Stimulated activated CD8-positive, alpha-beta memory T cell treated with anti-CD3 and anti-CD28 coated beads, Interleukin-7, amount 100 ng/mL, for 24 hours (primary cell): Measurements from ENCODE around the gene RPEL1.
"Not testable (repeated sequence)": the region's sequence is repeated elsewhere in the genome, so short reads cannot be mapped to it uniquely, and the experiment has no call there.

ENCODE experiments used
- DNase-seq: peaks from one replicate; pipeline ENCODE4 v3.0.0-alpha.2; 2020; ENCODE audit warnings: low read depth

The RPEL1 gene

DNA sequence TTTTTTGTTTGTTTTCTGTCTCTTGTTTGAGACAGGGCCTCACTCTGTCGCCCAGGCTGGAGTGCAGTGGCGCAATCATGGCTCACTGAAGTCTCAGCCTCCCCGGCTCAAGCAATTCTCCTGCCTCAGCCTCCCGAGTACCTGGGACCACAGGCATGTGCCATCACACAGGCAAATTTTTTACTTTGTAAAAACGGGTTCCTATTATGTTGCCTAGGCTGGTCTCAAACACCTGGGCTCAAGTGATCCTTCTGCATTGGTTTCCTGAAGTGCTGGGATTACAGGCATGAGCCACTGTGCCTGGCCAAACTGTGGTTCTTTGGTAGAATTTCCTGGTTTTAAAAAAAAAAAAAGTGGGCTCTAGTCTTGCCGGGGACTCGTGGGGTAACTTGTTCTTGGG, at the start of gene RPEL1:
Gene RPEL1 (plus strand): TSS at position 301 of the 400 bp plus-strand sequence. CDS start 110 bp downstream, outside the sequence.
- DNase-seq: not testable (repeated sequence)

DNA sequence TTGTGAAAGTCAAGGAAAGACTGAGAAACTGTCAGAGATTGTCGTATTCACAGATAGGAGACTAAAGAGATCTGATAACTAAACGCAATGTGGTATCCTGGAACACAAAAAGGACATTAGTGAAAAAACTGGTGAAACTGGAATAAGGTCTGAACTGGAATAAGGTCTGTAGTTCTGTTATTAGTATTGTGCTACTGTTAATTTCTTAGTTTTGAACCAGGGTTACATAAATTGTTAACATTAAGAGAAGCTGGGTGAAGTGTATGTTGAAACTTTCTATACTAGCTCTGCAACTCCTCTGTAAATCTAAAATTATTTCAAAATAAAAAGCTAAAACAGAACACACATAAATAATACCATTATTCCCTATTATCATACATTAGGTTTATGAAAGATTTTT, 49.2 kb upstream of the RPEL1 start:
- DNase-seq: no peak

GRCh38 chr10:103197174-103197573, 48.5 kb upstream of the RPEL1 start:
- no peak for DNase-seq

GRCh38 chr10:103197903-103198302, 47.8 kb upstream of the RPEL1 start:
- no peak for DNase-seq

DNA sequence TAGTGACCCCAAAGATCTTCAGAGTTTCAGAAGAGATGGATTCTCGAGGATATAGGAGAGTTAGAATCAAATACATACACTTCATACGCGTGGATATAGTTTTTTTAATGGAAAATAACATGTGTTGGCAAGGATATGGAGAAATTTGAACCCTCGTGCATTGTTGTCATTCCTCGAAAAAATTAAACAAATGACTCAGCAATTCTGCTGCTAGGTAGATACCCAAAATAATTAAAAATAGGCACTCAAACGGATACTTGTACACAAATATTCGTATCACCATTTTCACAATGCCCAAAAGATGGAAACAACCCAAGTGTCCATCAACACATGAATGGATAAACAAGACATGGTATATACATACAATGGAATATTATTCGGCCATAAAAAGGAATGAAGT, 47.0 kb upstream of the RPEL1 start:
- no peak for DNase-seq

GRCh38 chr10:103199488-103199887, 46.2 kb upstream of the RPEL1 start:
- no peak for DNase-seq

GRCh38 chr10:103202319-103202718, 43.4 kb upstream of the RPEL1 start:
- no peak for DNase-seq

GRCh38 chr10:103203466-103203865, 42.2 kb upstream of the RPEL1 start:
- no peak for DNase-seq

DNA sequence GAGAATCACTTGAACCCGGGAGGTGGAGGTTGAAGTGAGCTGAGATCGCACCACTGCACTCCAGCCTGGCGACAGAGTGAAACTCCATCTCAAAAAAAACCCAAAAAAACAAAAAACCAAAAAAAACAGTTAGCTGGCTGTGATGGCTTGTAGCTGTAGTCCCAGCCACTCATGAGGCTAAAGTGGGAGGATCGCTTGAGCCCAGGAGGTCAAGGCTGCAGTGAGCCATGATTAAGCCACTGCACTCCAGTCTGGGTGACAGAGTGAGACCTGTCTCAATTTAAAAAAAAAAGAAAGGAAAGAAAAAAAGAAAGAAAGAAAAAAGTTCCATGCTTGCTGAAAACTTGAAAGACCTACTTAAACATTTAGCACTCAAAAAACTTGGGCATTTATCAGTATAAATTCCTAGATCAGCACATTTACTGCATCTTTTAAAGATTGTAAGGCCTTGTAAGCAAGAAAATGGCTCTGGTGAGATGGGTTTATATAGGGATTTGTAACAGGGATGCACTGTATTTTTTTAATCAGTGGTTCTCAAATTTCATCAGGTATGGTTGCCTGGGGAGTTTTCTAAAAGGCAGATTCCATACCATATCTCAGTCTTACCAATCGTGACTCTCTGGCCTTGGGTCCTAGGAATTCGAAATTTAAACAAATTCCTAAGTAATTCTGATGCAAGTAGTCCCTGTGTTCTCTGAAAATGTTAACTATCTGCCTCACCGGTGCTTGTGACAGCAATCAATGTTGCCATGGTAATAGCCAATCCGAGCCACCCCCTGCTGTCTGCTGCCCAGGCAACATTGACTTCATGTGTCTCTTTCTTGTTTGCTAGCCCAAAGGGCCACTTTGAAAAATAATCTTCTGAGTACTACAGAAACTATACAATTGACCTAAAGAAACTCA, 41.1 kb upstream of the RPEL1 start:
- DNase-seq: no peak

GRCh38 chr10:103205401-103205800, 40.3 kb upstream of the RPEL1 start:
- DNase-seq: not testable (repeated sequence)

DNA sequence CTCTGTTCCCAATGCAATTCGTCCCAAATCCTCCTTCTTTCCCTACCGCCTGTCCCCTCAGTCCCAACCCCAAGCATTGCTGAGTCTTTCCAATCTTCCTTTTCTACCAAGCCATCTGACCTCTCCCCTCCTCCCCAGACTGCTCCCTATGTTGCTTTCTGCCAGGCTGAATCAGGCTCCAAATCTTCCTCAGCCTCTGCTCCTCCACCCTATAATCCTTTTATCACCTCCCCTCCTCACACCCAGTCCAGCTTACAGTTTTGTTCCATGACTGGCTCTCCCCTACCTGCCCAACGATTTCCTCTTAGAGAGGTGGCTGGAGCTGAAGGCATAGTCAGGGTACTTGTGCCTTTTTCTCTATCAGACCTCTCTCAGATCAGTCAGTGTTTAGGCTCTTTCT, 39.0 kb upstream of the RPEL1 start:
- not testable (repeated sequence) for DNase-seq

DNA sequence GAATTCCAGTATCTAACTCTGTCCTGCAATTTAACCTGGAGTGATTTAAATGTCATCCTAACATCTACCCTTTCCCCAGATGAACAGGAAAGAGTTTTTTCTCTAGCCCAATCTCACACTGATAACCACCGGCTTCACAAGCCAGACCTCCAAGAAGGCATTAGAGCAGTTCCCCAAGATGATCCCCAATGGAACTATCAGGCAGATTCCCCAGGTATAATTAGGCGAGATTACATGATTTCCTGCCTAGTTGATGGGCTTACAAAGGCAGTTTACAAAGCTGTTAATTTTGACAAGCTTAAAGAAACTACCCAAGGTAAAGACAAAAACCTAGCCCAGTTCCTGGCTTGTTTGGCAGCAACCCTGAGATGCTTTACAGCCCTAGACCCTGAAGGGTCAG, 38.5 kb upstream of the RPEL1 start:
- no peak for DNase-seq

- DNase-seq: not testable (repeated sequence)
Measured at GRCh38 chr10:103207643-103208042, 38.0 kb upstream of the RPEL1 start.

DNA sequence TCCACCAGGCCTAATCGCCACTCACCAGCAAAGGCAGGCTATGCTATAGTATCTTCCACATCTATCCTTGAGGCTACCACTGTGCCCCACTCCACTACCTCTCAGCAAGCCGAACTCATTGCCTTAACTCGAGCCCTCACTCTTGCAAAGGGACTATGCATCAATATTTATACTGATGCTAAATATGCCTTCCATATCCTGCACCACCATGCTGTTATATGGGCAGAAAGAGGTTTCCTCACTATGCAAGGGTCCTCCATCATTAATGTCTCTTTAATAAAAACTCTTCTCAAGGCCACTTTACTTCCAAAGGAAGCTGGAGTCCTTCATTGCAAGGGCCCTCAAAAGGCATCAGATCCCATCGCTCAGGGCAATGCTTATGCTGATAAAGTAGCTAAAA, 35.4 kb upstream of the RPEL1 start:
- DNase-seq: not testable (repeated sequence)

DNA sequence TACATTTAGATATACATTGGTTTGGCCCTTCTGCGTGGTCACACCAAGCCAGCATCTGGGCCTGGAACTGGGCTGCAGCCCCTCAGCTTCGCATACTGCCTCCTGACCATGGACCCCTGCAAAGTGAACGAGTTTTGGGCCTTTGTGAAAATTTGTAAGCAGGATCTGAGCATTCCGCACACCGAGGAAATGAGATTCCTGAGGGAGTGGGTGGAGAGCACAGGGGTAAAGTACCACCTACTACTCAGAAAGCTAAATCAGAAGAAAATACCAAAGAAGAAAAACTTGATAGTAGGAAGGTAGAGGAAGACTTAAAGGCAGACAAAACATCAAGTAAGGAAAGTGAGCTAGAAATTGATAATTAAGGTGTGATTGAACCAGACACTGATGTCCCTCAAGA, 30.1 kb upstream of the RPEL1 start:
- no peak for DNase-seq

GRCh38 chr10:103216362-103216761, 29.3 kb upstream of the RPEL1 start:
- not testable (repeated sequence) for DNase-seq

DNA sequence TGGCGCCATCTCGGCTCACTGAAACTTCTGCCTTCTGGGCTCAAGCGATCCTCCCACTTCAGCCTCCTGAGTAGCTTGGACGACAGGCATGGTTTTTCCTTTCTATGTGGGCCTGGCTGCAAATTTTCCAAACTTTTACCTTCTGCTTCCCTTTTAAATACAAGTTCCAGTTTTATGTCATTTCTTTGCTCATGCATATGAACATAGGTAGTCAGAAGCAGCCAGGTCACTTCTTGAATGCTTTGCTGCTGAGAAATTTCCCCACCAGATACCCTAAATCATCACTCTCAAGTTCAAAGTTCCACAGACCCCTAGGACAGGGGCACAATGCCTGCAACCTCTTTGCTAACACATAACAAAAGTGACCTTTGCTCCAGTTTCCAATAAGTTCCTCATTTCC, 21.6 kb upstream of the RPEL1 start:
- DNase-seq: no peak

DNA sequence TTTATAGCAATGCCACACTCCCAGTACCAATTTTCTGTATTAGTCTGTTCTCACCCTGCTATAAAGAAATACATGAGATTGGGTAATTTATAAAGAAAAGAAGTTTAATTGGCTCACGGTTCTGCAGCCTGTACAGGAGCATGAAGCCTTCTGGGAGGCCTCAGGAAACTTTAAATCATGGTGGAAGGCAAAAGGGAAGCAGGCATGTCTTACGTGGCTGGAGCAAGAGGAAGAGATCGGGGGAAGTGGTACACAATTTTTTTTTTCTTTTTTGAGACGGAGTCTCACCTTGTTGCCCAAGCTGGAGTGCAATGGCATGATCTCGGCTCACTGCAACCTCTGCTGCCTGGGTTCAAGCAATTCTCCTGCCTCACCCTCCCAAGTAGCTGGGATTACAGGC, 21.0 kb upstream of the RPEL1 start:
- DNase-seq: not testable (repeated sequence)

DNA sequence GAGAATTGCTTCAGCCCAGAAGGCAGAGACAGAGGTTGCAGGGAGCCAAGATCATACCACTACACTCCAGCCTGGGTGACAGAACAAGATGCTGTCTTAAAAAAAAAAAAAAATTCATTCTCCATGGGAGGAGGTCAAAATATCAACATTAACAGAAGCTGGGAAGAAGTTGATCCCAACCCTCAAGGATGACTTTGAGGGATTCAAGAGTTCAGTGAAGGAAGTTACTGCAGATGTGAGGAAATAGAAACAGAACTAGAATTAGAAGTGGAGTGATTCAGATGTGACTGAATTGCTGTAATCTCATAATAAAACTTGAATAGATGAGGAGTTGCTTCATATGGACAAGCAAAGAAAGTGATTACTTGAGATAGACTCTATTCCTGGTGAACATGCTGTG, 19.7 kb upstream of the RPEL1 start:
- DNase-seq: no peak

- no peak for DNase-seq
Measured at GRCh38 chr10:103227416-103227815, 18.3 kb upstream of the RPEL1 start.

DNA sequence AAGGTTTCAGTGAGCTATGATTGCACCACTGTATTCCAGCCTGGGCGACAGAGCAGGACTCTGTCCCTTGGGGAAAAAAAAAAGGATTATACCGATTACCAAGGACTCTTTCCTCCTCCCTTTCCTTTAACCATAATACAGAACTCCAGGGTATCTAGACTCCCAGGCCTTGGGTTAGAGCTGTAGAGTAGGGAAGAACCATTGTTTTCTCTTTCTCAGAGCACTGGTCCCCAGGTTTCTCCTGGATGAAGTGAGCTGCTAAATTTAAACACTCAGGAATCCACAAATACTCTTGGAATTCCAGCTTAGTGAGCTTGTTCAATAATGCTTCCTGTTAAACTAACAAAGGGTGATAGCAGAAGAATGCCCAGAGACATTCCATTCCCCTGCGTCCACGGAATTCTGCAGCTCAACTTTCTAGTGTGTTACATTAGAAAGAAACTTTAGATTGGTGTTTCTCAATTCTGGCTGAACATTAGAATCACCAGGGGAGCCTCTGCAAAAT, 14.6 kb upstream of the RPEL1 start:
- DNase-seq: no peak

- DNase-seq: no peak
Measured at GRCh38 chr10:103232131-103232673, 13.5 kb upstream of the RPEL1 start.

DNA sequence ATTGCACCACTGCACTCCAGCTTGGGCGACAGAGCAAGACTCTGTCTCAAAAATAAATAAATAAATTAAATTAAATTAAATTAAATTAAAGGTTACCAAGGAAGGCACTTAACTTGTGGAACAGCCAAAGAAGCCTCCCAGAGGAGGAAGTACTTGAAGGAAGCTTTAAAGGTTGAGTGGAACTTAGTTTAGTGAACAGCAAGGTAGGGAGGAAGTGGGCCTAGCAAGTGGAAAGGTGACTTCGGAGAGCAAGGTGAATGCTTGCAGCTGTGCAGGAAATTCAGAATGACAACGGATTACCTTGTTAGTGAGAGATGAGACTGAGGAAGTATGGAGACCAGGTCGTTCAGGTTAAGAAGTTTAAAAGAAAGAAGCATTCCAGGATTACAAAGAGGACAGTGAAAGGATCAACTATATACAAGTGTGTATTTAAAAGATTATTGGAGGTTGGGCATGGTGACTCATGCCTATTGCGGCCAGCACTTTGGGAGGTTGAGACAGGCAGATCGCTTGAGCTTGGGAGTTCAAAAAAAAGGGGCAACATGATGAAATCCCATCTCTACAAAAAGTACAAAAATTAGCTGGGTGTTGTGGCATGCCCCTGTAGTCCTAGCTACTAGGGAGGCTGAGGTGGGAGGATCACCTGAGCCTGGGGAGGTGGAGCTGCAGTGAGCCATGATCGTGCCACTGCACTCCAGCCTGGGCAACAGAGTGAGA, 12.8 kb upstream of the RPEL1 start:
- DNase-seq: no peak
